GM12864 (cell line): ENCODE data around the gene LRRC34.

Source experiments
- DNase-seq: peaks from one replicate; pipeline ENCODE4 v3.0.0-alpha.2; 2011; ENCODE audit warnings: low read depth
- H3K4me3 ChIP-seq: 2 replicates; pipeline ENCODE4 v1.5.1; 2011; ENCODE audit warnings: mild to moderate bottlenecking, low read depth, low read length, control low read depth
- CTCF ChIP-seq: IDR thresholded peaks from 2 replicates; pipeline ENCODE4 v1.5.1; 2011; ENCODE audit warnings: low read depth, mild to moderate bottlenecking, moderate library complexity, low read length, control low read depth, inconsistent platforms; ENCODE audit errors: missing control alignments

The LRRC34 gene

GRCh38 chr3:169812332-169813235 lies at the start of gene LRRC34, which contains the start of gene LRRIQ4:
LRRC34 (minus strand) TSS chr3:169812904; CDS start chr3:169812548, 356 bp downstream.
LRRIQ4 (plus strand) TSS chr3:169812870; CDS start chr3:169821922, 9,052 bp downstream.
- no peak for TF ChIP-seq CTCF
- DNase-seq, result peak; percentile 83

GRCh38 chr3:169861871-169862270 lies 49.2 kb upstream of the LRRC34 start:
- no peak for TF ChIP-seq CTCF
- no peak for DNase-seq
- H3K4me3 ChIP-seq, result no peak overlapping the region

More at GRCh38 chr3:169812332-169813235, at the start of gene LRRC34, which contains the start of gene LRRIQ4:
- peak within 1 kb of the TSS; percentile 83 for H3K4me3 ChIP-seq

- TF ChIP-seq CTCF, result no peak
- H3K4me3 ChIP-seq, result no peak overlapping the region
- no peak for DNase-seq
Observed at GRCh38 chr3:169857811-169858210, 45.1 kb upstream of the LRRC34 start.

- no peak overlapping the region for H3K4me3 ChIP-seq
- TF ChIP-seq CTCF, result no peak
Observed at GRCh38 chr3:169855514-169855913, 42.8 kb upstream of the LRRC34 start.

GRCh38 chr3:169850618-169851017 lies 37.9 kb upstream of the LRRC34 start:
- DNase-seq, result no peak
- no peak overlapping the region for H3K4me3 ChIP-seq
- no peak for TF ChIP-seq CTCF

More at GRCh38 chr3:169855514-169855913, 42.8 kb upstream of the LRRC34 start:
- DNase-seq, result no peak

- H3K4me3 ChIP-seq, result no peak overlapping the region
- no peak for DNase-seq
- TF ChIP-seq CTCF, result no peak
Observed at GRCh38 chr3:169848741-169849140, 36.0 kb upstream of the LRRC34 start.

- H3K4me3 ChIP-seq, result no peak overlapping the region
- no peak for DNase-seq
- no peak for TF ChIP-seq CTCF
Observed at GRCh38 chr3:169847896-169848295, 35.2 kb upstream of the LRRC34 start.
